MM.1S (cell line): Measurements from ENCODE around the gene SPAG16.

ENCODE experiments used
- DNase-seq: peaks from one replicate; pipeline ENCODE4 v3.0.0-alpha.2; 2015
- H2AFZ ChIP-seq: fragments of 300-600 bp; sonication (generic); 2 replicates; pipeline ENCODE4 v1.6.0; 2016; ENCODE audit warnings: antibody characterized with exemption, low read length
- H3F3A ChIP-seq: fragments of 300-600 bp; sonication (generic); 2 replicates; pipeline ENCODE4 v1.6.1; 2016; ENCODE audit warnings: mild to moderate bottlenecking, antibody characterized with exemption, low read length, moderate library complexity, mixed read lengths; ENCODE audit not compliant: insufficient read depth
- H3K27ac ChIP-seq: fragments of 300-600 bp; sonication (generic); 2 replicates; pipeline ENCODE4 v1.5.1; 2016; ENCODE audit warnings: mild to moderate bottlenecking, low read length
- H3K27me3 ChIP-seq: fragments of 300-600 bp; sonication (generic); replicated peaks from 2 replicates; pipeline ENCODE4 v1.6.0; 2016; ENCODE audit warnings: low read length; ENCODE audit not compliant: insufficient read depth
- H3K36me3 ChIP-seq: fragments of 300-600 bp; sonication (generic); replicated peaks from 2 replicates; pipeline ENCODE4 v1.6.1; 2016; ENCODE audit warnings: mild to moderate bottlenecking, low read length, mixed read lengths; ENCODE audit not compliant: insufficient read depth
- H3K4me1 ChIP-seq: fragments of 300-600 bp; sonication (generic); 2 replicates; pipeline ENCODE4 v1.6.1; 2016; ENCODE audit warnings: low read length, mixed read lengths
- H3K4me2 ChIP-seq: fragments of 300-600 bp; sonication (generic); 2 replicates; pipeline ENCODE4 v1.6.0; 2016; ENCODE audit warnings: low read depth, low read length
- H3K4me3 ChIP-seq: fragments of 300-600 bp; sonication (generic); 2 replicates; pipeline ENCODE4 v1.5.1; 2016; ENCODE audit warnings: low read length, mixed read lengths
- H3K79me2 ChIP-seq: fragments of 300-600 bp; sonication (generic); 2 replicates; pipeline ENCODE4 v1.6.1; 2016; ENCODE audit warnings: mixed run types, low read length, mixed read lengths
- H3K9ac ChIP-seq: fragments of 300-600 bp; sonication (generic); 2 replicates; pipeline ENCODE4 v1.6.1; 2016; ENCODE audit warnings: low read length, mixed read lengths
- H3K9me2 ChIP-seq: fragments of 300-600 bp; sonication (generic); replicated peaks from 2 replicates; pipeline ENCODE4 v1.6.1; 2016; ENCODE audit warnings: mild to moderate bottlenecking, low read length, mixed read lengths; ENCODE audit not compliant: insufficient read depth
- H3K9me3 ChIP-seq: fragments of 300-600 bp; sonication (generic); replicated peaks from 2 replicates; pipeline ENCODE4 v1.6.1; 2016; ENCODE audit warnings: mild to moderate bottlenecking, low read length, mixed read lengths; ENCODE audit not compliant: insufficient read depth
- H4K20me1 ChIP-seq: fragments of 300-600 bp; sonication (generic); 2 replicates; pipeline ENCODE4 v1.6.1; 2016; ENCODE audit warnings: mild to moderate bottlenecking, low read length, moderate library complexity, mixed read lengths; ENCODE audit not compliant: insufficient read depth
- EZH2 ChIP-seq: fragments of 300-600 bp; sonication (generic); optimal IDR thresholded peaks from 2 replicates; pipeline ENCODE3; 2017; ENCODE audit warnings: low read depth, mild to moderate bottlenecking, antibody characterized with exemption, low read length, mixed read lengths
- EZH2phosphoT487 ChIP-seq: fragments of 300-600 bp; sonication (generic); IDR thresholded peaks from 2 replicates; pipeline ENCODE4 v1.6.1; 2018; ENCODE audit warnings: antibody characterized with exemption, low read length
- TF ChIP-seq, protein P1 (sequence below): fragments of 300-600 bp; sonication (generic); IDR thresholded peaks from 2 replicates; pipeline ENCODE4 v1.5.1; 2016; ENCODE audit warnings: antibody characterized with exemption, low read length, mixed read lengths

SPAG16 gene

DNA sequence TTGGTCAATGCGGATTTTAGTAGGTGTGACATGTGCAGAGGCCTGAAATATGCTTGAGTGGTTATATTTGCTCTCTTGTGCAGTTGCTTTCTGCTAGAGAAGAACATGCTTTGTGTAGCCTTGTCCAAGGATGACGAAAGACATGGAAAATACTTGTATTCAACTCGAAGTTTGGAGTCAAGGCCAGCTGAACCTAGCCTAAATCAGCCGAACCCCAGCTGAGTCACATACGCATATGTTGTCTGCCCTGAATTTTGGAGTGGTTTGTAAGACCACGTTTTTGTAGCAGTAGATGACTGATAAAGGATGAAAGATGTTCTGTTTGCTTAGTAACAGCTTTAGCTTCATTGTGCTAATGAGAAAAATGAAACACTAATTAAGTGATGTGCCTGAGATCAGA is 22.5 kb upstream of the SPAG16 start:
- DNase-seq = no peak
- Histone ChIP-seq H3K79me2 (no peaks in the 10 kb centered on the region), H4K20me1 (no peaks in the 10 kb centered on the region), H2AFZ (no peak overlapping the region), H3K36me3 (no peaks in the 10 kb centered on the region), H3K9me3 (no peaks in the 10 kb centered on the region), H3K9me2 (no peaks in the 10 kb centered on the region), H3K9ac (no peak overlapping the region), H3K4me3 (no peak overlapping the region), H3K27me3 (no peaks in the 10 kb centered on the region), H3K4me1 (no peaks in the 10 kb centered on the region), H3K4me2 (no peak overlapping the region), H3K27ac (no peak overlapping the region), H3F3A (no peaks in the 10 kb centered on the region)
- TF ChIP-seq EZH2 (no peak), EZH2phosphoT487 (no peak)
- TF ChIP-seq, protein P1, sequence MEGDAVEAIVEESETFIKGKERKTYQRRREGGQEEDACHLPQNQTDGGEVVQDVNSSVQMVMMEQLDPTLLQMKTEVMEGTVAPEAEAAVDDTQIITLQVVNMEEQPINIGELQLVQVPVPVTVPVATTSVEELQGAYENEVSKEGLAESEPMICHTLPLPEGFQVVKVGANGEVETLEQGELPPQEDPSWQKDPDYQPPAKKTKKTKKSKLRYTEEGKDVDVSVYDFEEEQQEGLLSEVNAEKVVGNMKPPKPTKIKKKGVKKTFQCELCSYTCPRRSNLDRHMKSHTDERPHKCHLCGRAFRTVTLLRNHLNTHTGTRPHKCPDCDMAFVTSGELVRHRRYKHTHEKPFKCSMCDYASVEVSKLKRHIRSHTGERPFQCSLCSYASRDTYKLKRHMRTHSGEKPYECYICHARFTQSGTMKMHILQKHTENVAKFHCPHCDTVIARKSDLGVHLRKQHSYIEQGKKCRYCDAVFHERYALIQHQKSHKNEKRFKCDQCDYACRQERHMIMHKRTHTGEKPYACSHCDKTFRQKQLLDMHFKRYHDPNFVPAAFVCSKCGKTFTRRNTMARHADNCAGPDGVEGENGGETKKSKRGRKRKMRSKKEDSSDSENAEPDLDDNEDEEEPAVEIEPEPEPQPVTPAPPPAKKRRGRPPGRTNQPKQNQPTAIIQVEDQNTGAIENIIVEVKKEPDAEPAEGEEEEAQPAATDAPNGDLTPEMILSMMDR = no peak

DNA sequence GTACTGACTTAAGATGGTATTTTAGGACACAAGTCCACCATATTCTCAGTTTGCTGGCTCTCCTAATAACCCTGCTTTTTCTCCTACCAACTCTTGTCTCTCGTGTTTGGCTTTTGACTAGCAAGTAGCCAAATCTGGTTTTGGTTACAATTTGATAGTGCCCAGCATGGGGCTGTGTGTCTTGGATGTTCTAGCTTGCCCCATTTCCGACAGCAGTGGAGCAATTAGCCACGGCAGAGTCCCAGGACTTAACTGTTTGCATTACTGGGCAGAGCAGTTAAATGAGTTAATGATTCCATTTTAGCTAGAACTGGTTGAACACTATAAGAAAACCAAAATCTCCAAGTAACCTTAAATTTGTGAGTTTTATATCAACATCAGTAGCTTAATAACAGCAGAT is 18.6 kb upstream of the SPAG16 start:
- TF ChIP-seq EZH2phosphoT487 (no peak), EZH2 (no peak)
- TF ChIP-seq, protein P1 = no peak
- DNase-seq = no peak
- no peaks in the 10 kb centered on the region for H3K27me3 ChIP-seq
- no peak overlapping the region for H2AFZ ChIP-seq
- no peaks in the 10 kb centered on the region for H4K20me1 ChIP-seq
- no peaks in the 10 kb centered on the region for H3K9me3 ChIP-seq
- H3K79me2 ChIP-seq = no peaks in the 10 kb centered on the region
- H3K4me1 ChIP-seq = no peaks in the 10 kb centered on the region
- H3K4me3 ChIP-seq = no peak overlapping the region
- H3K9me2 ChIP-seq = no peaks in the 10 kb centered on the region
- no peaks in the 10 kb centered on the region for H3F3A ChIP-seq
- no peak overlapping the region for H3K9ac ChIP-seq
- H3K27ac ChIP-seq = no peak overlapping the region
- H3K4me2 ChIP-seq = no peak overlapping the region
- H3K36me3 ChIP-seq = no peaks in the 10 kb centered on the region

GRCh38 chr2:213266421-213266820 is 17.8 kb upstream of the SPAG16 start:
- Histone ChIP-seq H3K4me3 (no peak overlapping the region), H2AFZ (no peak overlapping the region)
- DNase-seq = no peak

More at GRCh38 chr2:213266421-213266820, 17.8 kb upstream of the SPAG16 start:
- TF ChIP-seq EZH2phosphoT487 = no peak
- TF ChIP-seq, protein P1 = no peak
- no peak for TF ChIP-seq EZH2
- Histone ChIP-seq H3K9me3 (no peaks in the 10 kb centered on the region), H3K36me3 (no peaks in the 10 kb centered on the region), H3F3A (no peaks in the 10 kb centered on the region), H3K4me1 (no peaks in the 10 kb centered on the region), H3K9ac (no peak overlapping the region), H4K20me1 (no peaks in the 10 kb centered on the region), H3K27me3 (no peaks in the 10 kb centered on the region), H3K4me2 (no peak overlapping the region), H3K27ac (no peak overlapping the region), H3K9me2 (no peaks in the 10 kb centered on the region), H3K79me2 (no peaks in the 10 kb centered on the region)
